Activated T-cell treated with anti-CD3 and anti-CD28 coated beads for 48 hours (primary cell): Measurements from ENCODE around the gene LAMP5.

Experiments used
- DNase-seq: peaks from one replicate; pipeline ENCODE4 v3.0.0-alpha.2; 2020; ENCODE audit warnings: low read depth

Gene LAMP5, protein sequence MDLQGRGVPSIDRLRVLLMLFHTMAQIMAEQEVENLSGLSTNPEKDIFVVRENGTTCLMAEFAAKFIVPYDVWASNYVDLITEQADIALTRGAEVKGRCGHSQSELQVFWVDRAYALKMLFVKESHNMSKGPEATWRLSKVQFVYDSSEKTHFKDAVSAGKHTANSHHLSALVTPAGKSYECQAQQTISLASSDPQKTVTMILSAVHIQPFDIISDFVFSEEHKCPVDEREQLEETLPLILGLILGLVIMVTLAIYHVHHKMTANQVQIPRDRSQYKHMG

DNA sequence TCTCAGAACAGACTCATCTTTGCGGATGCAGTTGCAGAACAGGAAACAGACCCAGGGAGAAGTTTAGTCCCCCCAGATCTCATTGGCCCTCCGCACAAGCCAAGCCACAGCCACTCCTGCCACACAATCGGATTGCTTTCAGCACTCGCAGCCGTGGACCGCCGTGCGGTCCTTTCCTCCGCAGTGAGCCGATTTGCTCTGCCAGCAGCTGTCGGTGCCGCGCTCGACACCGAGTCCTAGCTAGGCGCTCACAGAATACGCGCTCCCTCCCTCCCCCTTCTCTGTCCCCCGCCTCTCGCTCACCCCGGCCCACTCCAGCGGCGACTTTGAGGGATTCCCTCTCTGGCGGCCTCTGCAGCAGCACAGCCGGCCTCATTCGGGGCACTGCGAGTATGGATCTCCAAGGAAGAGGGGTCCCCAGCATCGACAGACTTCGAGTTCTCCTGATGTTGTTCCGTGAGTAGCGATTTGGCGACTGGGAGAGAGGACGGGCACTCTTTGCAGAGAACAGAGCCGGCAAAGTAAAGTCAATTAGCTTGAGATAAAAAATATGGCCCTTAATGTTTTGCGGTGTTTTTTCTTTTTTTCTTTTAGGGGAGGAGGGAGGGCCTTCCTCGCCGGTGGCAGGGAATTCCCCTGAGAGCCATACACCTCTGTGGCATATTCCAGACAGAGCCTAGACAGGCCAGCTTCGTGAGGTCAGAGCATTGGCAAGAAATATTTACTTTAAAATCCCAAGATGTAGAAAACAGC, at the start of gene LAMP5:
TSS of gene LAMP5 (plus strand) at position 130 of the 753 bp plus-strand sequence. CDS start at position 393, 263 bp downstream.
- DNase-seq = no peak

DNA sequence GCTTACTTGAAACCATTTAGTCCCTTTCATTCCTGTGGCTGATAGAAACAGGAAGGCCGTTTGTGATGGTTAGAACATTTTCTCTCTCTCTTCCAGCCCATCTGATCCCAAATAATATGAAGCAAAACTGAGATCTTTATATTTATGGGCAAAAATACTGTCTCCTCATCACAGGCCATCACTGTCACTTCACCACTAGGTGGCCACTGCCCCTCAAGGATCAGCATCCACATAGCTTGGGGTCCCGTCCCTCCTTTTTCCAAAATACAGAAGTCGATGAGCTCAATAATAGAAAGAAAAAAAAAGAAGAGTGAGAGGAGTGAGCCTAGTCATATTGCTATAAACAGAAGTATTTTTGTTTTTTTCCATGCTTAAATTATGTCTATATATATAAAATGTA, 46.4 kb upstream of the LAMP5 start:
- DNase-seq = no peak

DNA sequence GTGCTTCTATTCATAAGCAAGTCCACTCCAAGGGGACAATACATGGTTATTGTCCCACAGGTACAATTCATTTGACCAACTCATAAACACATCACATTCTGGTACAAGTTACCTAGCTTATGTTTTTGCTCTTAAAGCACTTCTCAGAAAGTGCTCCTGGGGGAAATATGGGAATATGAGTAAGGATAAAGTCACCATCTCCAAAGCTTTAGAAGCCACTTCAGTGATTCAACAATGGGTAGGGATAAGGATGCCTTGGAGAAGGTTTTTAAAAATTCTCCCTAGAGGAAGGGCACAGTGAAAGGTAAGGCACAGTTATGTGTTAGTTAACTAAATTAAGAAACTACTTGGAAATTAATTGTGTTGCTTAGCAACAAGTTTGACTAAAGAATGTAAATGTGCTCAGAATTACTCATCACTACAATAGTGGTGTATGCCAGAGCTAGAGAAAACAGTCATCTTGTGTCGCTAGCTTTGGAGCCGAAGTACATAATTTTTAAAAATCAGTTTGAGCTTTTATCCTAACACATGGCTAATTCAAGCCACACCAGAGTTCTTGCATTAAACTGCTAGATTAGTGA, 39.5 kb upstream of the LAMP5 start:
- DNase-seq = no peak

DNA sequence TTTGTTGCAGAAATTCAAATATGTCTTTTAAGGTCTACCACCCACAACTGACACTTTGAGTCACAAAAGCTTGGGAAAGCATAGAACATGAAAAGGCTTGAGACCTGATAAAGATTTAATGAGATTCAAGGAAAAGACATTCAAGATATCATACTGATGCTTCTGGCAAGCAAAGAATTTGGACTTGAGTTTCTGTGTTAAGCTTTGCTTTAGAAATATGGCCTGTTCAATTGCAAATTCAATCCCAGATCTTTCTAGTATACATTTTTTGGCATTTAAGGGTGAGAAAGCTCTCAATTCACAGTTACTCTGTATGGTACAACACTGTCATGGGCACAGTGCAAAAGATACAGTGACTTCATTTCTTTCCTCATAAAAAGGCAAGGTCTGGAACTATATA, 38.9 kb upstream of the LAMP5 start:
- DNase-seq = no peak

DNA sequence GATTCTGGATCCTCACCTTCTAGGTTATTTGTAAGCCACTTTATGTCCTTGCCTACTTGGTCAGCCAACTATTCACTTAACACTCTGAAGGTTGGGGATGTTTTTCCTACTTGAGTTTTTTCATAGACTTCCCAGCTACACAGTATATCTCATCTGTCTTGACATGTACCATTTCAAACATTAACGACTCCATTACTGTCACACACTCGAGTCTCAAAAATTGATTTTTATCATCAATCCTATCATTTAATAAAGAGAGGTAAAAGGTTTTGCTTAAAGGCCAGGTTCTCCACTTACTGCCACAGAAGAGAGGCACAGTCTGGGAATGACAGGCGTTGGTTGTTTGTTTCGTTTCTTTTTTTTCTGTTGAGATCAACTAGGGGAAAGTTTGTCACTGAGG, 38.2 kb upstream of the LAMP5 start:
- DNase-seq = no peak

DNA sequence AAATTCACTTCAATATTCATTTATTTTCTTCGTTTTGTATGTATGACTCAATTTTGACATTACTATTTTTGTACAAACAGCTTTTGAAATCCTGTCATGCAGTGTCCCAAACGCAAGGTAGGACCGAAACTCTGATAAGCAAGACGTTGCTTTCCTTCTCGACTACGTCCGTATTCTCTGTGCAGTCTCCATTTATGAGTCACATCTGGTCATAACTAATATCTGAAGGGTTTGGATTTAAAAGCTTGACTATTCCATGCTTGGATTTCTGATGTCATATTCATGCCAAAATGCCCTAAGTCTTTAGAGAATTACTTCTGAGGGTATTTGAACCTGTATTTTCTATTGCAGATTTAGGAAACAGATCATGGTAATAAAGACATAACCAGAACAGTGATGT, 37.8 kb upstream of the LAMP5 start:
- DNase-seq = no peak

DNA sequence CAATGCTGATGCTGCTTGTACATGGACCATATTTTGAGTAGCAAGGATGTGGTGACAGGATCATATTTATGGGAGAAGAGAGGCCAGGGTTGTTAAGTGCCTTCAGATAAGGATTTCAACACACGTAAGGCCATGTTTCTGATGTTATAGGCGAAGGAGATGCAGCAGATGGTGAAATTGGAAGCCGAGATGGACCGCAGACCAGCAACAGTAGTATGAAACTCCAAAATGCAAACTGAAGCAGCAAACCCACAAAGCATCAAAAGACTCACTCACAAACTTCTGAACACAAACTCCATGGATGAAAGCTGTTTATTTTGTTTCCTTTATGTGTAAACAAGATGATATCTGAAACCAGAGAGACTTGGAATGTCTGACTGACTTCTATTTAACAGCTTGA, 35.6 kb upstream of the LAMP5 start:
- DNase-seq = no peak

DNA sequence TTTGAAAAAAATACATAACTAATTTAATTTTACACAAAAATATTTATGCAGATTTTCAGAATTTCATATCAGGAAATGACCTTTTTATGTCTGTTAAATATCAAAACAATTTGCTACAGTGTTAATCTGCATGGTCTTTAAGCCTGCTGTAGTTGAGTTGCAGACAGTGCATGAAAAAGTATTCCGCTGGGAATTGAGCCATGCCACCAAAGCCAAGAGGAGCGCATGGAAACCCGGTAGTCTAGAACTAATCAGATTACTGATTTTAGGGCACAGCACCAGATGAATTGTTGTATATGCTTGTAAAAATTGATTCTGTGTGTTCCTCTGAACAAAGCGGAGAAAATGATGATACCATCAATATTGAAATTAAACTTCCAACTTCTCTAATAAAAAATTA, 34.3 kb upstream of the LAMP5 start:
- no peak for DNase-seq

DNA sequence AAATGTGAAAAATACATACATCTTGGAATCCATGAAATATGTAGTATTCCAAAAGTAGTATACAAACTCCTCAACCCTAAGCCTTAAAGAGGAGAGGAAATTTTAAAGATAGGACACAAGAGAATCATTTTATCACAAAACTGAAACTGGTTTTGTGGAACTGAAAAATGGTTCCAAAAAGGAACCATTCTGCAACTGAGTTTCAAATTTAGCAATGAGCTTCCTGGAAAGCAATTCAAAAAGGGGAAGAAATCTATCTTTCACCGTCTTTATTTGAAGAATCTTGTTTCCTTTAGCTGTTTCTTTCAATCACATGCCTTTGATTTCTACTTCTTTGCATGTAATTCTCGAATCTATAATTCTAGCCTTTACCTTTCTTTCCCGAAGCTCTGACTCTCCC, 32.2 kb upstream of the LAMP5 start:
- DNase-seq = no peak

DNA sequence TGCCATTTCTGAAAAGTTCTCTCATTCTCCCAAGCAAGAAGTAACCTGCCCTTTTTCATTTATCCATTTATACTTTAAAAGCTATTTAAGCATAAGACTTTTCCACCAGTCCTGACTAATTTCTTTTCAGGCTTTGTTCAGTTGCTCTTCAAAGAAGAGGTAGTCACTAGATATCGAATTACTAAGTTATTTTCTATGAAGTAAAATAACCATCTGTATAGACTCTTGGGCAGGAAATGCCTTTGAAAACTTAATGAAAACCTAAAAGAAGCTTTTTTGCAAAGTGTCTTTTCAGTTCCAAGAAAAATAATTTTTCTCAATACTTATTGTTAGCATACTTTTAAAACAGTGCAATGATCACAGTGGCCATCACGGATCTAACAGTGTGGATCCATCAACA, 31.3 kb upstream of the LAMP5 start:
- no peak for DNase-seq

DNA sequence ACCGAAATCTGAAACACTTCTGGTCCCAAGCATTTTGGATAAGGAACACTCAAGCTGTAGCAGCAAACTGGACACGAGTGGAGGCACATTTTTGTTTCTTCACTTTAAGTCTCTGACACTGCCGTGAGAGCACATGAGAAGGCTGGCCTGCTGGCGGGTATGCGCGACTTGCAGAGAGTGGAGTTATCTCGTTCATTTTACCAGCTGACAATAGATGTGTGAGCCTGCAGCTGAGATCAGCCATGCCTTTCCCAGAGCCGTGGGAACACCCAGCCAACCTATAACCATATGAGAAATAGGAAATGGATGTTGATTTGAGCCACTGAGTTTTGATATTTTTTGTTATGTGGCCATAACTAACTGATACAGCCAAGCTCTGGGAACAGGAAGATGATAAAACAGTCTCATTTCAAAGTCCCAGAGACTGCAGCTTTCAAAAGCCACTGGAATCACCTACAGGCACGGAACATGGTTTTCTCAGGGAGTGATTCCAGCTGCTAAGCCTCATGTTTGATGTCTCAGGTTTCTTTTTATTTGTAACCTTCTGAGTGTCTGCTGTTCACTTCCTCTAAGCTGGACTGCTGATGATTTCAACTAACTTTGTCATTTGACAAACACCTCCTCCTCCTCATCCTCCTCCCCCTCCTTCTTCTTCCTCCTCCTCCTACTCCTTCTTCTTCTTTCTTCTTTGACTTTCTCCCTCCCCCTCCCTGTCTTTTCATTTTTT, 28.6 kb upstream of the LAMP5 start:
- no peak for DNase-seq

DNA sequence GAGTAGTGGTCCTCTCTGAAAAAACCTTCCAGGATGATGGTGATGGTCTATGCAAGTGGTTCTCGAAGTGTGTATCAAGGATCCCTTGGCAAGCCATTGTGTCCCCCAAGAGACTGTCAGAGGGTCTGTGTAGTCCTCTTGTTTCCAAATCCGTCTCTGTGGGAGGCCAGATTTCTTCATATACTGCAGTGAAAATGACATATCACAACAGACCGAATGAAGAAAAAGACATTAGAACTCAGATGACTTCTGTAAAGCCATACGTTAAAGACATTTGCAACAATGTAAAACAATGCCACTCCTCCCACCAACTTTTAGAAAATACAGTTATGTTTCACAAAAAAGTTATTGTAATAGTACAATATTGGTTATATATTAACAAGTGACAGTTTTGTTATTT, 27.2 kb upstream of the LAMP5 start:
- no peak for DNase-seq

DNA sequence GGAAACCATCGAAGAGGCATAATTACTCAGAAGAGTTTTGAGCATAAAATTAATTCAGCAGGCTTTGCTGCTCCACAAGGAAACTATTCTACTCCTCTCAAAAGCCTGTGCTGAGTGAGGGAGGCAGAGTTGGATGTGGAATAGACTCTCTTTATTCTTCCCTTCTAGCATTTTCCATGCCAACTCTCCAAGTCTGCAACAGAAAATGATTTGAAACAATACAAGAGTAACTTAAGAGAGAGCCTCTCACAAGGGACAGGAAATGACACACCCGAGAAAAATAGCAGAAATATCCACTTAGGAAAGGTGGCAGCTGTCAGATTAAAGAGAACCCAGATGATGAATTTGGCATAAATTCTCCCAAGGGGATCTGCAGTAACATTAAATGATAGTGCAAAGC, 26.3 kb upstream of the LAMP5 start:
- DNase-seq = no peak

DNA sequence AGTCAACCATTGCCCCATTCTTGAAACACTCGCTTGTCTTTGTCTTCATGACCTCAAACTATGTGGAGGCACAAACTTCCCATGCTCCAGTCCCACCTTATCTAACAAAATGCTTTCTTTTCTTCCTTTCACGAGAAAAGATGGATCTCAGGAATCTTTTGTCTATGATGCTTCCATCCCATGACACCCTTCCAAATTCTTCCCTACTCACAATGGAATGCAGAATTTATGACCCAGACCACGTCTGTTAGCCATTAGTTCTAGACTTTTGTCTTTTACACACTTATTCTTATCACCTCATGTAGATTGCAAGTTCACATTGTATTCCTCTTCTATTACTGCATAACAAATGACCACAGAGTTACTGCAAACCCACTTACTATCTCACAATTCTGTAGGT, 24.2 kb upstream of the LAMP5 start:
- no peak for DNase-seq

DNA sequence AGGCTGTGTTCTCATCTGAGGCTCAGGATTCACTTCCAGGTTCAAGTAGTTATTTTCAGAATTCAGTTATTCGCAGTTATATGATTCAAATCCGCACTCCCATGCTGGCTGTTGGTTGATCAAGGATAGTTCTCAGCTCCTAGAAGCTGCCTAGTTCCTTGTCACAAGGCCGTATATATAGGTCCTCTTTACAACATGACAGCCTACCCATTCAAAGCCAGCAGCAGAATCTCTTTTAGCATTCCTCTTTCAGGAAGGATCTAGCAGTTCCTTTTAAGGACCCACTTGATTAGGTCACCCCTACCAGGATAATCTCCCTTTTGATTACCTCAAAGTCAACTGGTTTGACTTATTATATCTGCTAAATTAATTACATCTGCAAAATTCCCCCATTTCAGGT, 23.8 kb upstream of the LAMP5 start:
- DNase-seq = no peak

DNA sequence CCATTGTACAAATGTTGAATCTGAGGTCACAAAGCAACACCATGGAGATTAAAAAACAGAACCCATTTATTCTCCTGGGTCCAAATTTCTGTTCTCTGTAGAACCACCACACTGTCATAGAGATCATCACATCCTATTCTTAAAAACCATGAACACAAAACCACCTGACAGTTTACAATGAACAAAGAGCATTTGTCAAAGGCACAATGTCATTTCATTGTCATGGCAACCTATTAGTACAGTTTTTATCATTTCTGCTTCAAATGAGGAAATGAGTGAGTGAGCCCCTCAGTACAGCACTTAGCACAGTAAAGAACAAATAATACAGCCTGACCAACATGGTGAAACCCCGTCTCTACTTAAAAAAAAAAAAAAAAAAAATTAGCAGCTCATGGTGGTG, 23.1 kb upstream of the LAMP5 start:
- DNase-seq = no peak

DNA sequence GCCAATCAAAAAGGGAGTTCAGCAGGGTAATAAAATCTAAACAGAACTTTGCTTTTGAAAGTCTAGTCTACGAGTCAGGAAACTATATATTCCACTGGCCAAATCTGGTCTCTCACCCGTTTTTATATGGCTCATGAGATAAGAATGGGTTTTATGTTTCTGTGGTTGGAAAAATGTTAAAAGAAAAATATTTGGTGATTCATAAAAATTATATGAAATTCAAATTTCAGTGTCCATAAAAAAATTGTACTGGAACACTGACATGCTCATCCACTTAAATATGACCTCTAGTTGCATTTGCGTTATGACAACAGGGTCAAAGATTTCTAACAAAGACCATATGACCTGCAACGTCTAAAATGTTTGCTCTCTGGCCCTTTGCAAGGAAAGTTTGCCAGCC, 22.3 kb upstream of the LAMP5 start:
- DNase-seq = no peak

DNA sequence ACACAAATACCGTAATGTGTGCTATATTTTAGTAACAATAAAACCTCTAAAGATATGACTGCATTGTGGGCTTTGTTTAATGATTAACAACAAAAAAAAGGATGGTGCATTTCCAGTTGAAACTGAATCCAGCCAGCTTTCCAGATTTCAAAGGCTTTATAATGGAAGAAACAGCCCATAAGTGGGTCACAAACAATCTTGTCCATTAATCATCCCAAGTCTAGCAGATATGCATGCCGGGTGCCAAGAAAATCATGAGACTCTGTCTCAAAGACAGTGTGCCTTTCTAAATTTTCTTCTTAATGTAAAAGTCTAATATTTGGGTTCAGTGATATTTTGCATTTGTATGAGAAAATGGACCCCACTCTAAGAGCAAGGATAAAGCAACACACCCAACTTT, 20.6 kb upstream of the LAMP5 start:
- no peak for DNase-seq

DNA sequence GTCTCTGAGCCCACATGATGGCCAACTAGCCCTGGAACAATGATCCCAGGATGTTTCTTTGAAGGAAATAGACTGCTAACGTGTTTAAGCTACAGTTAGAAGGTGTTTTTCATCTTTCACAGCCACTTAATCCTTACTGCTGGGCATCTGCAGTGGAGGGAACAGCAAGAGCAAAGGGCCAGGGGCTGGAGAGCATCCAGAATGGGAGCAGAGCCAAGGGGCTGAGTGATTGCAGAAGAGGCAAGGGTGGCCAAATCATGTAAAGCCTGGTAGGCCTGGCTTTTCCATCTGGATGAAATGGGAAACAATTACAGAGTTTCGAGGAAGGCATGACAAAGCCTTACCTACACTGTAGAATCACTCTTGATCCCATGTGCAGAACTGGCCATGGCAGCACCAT, 18.7 kb upstream of the LAMP5 start:
- DNase-seq = no peak

DNA sequence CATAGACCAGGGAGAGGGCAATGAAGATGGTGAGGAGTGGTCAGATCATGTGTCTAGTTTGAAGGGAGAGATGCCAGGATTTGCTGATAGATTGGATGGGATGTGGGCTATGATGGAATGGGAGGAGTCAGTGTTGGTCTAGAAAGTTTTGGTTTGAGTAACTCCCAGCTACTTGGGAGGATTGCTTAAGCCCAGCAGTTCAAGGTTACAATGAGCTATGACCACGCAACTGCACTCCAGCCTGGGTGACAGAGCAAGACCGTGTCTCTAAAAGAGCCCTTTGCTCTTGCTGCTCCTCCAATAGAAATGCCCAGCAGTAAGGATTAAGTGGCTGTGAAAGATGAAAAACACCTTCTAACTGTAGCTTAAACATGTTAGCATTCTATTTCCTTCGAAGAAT, 18.2 kb upstream of the LAMP5 start:
- DNase-seq = no peak

DNA sequence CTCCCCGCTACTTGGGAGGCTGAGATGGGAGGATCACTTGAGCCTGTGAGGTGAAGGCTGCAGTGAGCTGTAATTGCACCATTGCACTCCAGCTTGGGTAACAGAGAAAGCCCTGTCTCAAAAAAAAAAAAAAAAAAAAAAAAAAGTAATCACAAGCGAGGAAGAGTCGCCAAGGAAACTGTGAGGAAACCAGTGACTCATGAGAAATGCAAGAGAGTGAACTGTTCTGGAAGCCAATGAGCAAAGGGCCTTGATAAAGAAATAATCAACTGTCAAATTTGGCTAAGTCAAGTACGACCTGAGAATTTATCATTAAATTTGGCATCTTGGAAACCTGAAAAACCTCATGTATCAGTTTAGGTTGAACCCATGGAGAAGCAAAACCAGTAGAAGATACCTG, 16.1 kb upstream of the LAMP5 start:
- DNase-seq = no peak

DNA sequence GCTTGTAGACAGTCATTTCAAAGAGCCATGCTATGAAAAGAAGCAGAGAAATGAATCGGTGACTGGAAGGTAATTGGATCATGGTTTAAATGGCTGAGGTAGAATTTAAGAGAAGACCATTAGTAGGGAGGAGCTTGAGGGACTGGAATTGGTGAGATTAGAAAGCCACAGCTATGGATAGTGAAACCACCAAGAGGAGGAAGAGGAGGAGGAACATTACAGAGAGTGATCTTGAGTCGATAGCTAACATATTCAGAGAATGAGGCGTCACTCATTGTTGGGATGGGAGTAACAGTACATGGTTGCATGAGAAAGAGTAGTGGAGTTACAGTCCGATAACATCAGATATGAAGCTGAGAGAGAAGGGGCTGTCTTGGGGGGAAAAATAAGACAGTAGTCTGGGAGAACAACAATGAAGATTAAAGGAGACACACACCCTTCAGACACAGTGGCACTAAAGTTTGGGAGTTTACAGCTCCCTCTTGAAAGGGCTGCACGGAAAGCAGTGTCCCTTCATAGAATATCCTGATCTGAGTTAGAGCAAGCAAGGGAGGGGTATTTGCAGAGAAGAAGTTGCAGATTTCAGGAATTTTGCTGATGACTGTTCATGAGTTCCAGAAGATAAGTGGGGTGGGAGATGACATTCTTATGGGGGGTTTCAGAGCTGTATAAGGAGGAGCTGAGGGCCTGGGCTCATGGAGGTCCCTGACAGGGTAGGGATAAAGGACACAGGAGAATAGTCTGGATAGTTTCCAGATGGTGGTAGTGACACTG, 15.1 kb upstream of the LAMP5 start:
- no peak for DNase-seq
